PC-9 (cell line): ENCODE measurements around the gene GORAB. TPM values are rescaled to one million over a fixed set of nuclear protein-coding genes. Genes with fewer than 3 reads are reported as not detected.

Experiments used
- BruUV-seq: library from RNA; stranded (reverse); fragments of 400-500 nt; replicated peaks from 2 replicates; lab custom pipeline; 2021; lab: Mats Ljungman, UMichigan
- CTCF ChIA-PET: fragments of 300-600 bp; sonication (Branson Sonifier 250); formaldehyde crosslinking; loops from one replicate; lab custom pipeline; 2022; ENCODE audit warnings: antibody characterized with exemption; lab: Charles Lee
- POLR2A ChIA-PET: fragments of 300-600 bp; sonication (Branson Sonifier 250); formaldehyde crosslinking; loops from one replicate; lab custom pipeline; 2022; ENCODE audit warnings: antibody characterized with exemption; ENCODE audit not compliant: unreplicated experiment; lab: Charles Lee
- DNase-seq, 2 experiments: peaks; one replicate each; pipeline versions ENCODE4 v3.0.0 to v3.0.0-alpha.2; 2015 to 2022; ENCODE audit warnings: mixed read lengths in 1 of 2
- H2AFZ ChIP-seq: fragments of 200-600 bp; sonication (generic); 2 replicates; pipeline ENCODE4 v1.8.1; 2017; ENCODE audit warnings: antibody characterized with exemption
- H3F3A ChIP-seq: fragments of 200-600 bp; sonication (generic); 2 replicates; pipeline ENCODE4 v1.8.1; 2017; ENCODE audit warnings: antibody characterized with exemption, mild to moderate bottlenecking, low read depth; ENCODE audit not compliant: insufficient read depth
- H3K27ac ChIP-seq: fragments of 200-600 bp; sonication (generic); 2 replicates; pipeline ENCODE4 v1.6.1; 2016; ENCODE audit warnings: mixed run types
- H3K27me3 ChIP-seq: fragments of 200-600 bp; sonication (generic); 2 replicates; pipeline ENCODE4 v1.6.1; 2016; ENCODE audit warnings: low read depth, mixed run types; ENCODE audit not compliant: insufficient read depth
- H3K36me3 ChIP-seq: fragments of 200-600 bp; sonication (generic); 2 replicates; pipeline ENCODE4 v1.6.1; 2016; ENCODE audit warnings: low read depth, mixed run types
- H3K4me1 ChIP-seq: fragments of 200-600 bp; sonication (generic); replicated peaks from 2 replicates; pipeline ENCODE4 v1.6.1; 2016; ENCODE audit warnings: mixed run types; ENCODE audit not compliant: insufficient read depth
- H3K4me2 ChIP-seq: fragments of 200-600 bp; sonication (generic); 2 replicates; pipeline ENCODE4 v1.6.1; 2017; ENCODE audit warnings: mixed run types
- H3K4me3 ChIP-seq: fragments of 200-600 bp; sonication (generic); 2 replicates; pipeline ENCODE4 v1.6.1; 2016; ENCODE audit warnings: mixed run types
- H3K79me2 ChIP-seq: fragments of 200-600 bp; sonication (generic); 2 replicates; pipeline ENCODE4 v1.6.1; 2017; ENCODE audit warnings: low read depth, mixed run types
- H3K9me2 ChIP-seq: fragments of 200-600 bp; sonication (generic); 2 replicates; pipeline ENCODE4 v1.8.1; 2017; ENCODE audit warnings: mild to moderate bottlenecking; ENCODE audit not compliant: insufficient read depth
- H3K9me3 ChIP-seq: fragments of 200-600 bp; sonication (generic); 2 replicates; pipeline ENCODE4 v1.8.1; 2016; ENCODE audit warnings: low read depth; ENCODE audit not compliant: insufficient read depth
- H4K20me1 ChIP-seq: fragments of 200-600 bp; sonication (generic); 2 replicates; pipeline ENCODE4 v1.8.1; 2017; ENCODE audit not compliant: insufficient read depth
- CTCF ChIP-seq: fragments of 200-600 bp; sonication (generic); conservative IDR thresholded peaks from 2 replicates; pipeline ENCODE4 v1.6.1; 2017; ENCODE audit warnings: mixed run types, antibody characterized with exemption, mild to moderate bottlenecking, moderate library complexity
- EZH2 ChIP-seq: fragments of 200-600 bp; sonication (generic); IDR thresholded peaks from 2 replicates; pipeline ENCODE4 v1.8.0; 2017; ENCODE audit warnings: antibody characterized with exemption, low read depth
- intact Hi-C: fragments of 100-400 bp; cut with micrococcal nuclease; formaldehyde crosslinking; loops from one replicate; pipeline ENCODE4 v1.10.0; 2022; ENCODE audit not compliant: unreplicated experiment
- total RNA-seq: library from RNA; stranded (reverse); gene quantifications from 2 replicates; pipeline ENCODE4 v1.2.3, GENCODE V29; 2021

Gene GORAB
- total RNA-seq, 1 experiment from 2014 or later: 8.4 TPM

GRCh38 chr1:170567214-170567613 lies 35.2 kb downstream of the GORAB start:
- intact Hi-C loops: loop anchor here (10.0 kb wide), 1 partner anchor 492 kb away; the partner anchor contains the start of gene KIFAP3
- no peaks in the 10 kb centered on the region for H4K20me1 ChIP-seq
- no peak overlapping the region for H2AFZ ChIP-seq
- H3K79me2 ChIP-seq: no peaks in the 10 kb centered on the region
- H3K9me3 ChIP-seq: no peaks in the 10 kb centered on the region
- no peak for DNase-seq
- H3K27ac ChIP-seq: no peak overlapping the region
- no peaks in the 10 kb centered on the region for H3K27me3 ChIP-seq
- POLR2A ChIA-PET: no interaction called here
- peaks cover 6% of the 10 kb centered on the region; the same call in 1 of the 2 replicates for H3F3A ChIP-seq
- H3K4me1 ChIP-seq: peaks cover 13% of the 10 kb centered on the region
- H3K4me2 ChIP-seq: no peak overlapping the region
- H3K36me3 ChIP-seq: no peaks in the 10 kb centered on the region
- no TSS peak for BruUV-seq
- TF ChIP-seq EZH2: no peak
- TF ChIP-seq CTCF: no peak
- CTCF ChIA-PET: no interaction called here
- H3K9me2 ChIP-seq: no peaks in the 10 kb centered on the region
- H3K4me3 ChIP-seq: no peak overlapping the region

GRCh38 chr1:170568197-170568596 lies 36.2 kb downstream of the GORAB start:
- Histone ChIP-seq H3K4me1 (peaks cover 3% of the 10 kb centered on the region), H4K20me1 (no peaks in the 10 kb centered on the region), H3K36me3 (no peaks in the 10 kb centered on the region), H3K79me2 (no peaks in the 10 kb centered on the region), H3K9me3 (no peaks in the 10 kb centered on the region), H3K9me2 (no peaks in the 10 kb centered on the region), H3K27ac (no peak overlapping the region), H3K4me2 (no peak overlapping the region), H2AFZ (no peak overlapping the region), H3K27me3 (no peaks in the 10 kb centered on the region), H3F3A (no peaks in the 10 kb centered on the region; the same call in 1 of the 2 replicates), H3K4me3 (no peak overlapping the region)
- CTCF ChIA-PET: no interaction called here
- no TSS peak for BruUV-seq
- POLR2A ChIA-PET: no interaction called here
- no peak for TF ChIP-seq EZH2
- TF ChIP-seq CTCF: no peak
- no peak for DNase-seq
- intact Hi-C loops: loop anchor here (10.0 kb wide), 1 partner anchor 493 kb away; the partner anchor contains the start of gene KIFAP3

- Histone ChIP-seq H3K36me3 (no peaks in the 10 kb centered on the region), H4K20me1 (no peaks in the 10 kb centered on the region), H3F3A (no peaks in the 10 kb centered on the region), H3K27ac (no peak overlapping the region), H3K79me2 (no peaks in the 10 kb centered on the region), H3K4me2 (no peak overlapping the region), H3K27me3 (no peaks in the 10 kb centered on the region), H3K4me3 (no peak overlapping the region), H3K9me3 (no peaks in the 10 kb centered on the region), H3K4me1 (no peaks in the 10 kb centered on the region), H3K9me2 (no peaks in the 10 kb centered on the region), H2AFZ (no peak overlapping the region)
- no peak for TF ChIP-seq EZH2
- TF ChIP-seq CTCF: no peak
- ChIA-PET CTCF (no interaction called here), POLR2A (no interaction called here)
- no peak for DNase-seq
- intact Hi-C loops: no loop called here
- BruUV-seq: no TSS peak
Measured at GRCh38 chr1:170576980-170577379, 45.0 kb downstream of the GORAB start.
